Mucosa of descending colon (tissue), 3 donors: ENCODE data around the gene LDLRAD4. TPM values are rescaled to one million over a fixed set of nuclear protein-coding genes. Genes with fewer than 3 reads are reported as not detected.

ENCODE experiments used
- ATAC-seq: fragments of 200-7000 bp; cut with Tn5 transposase; one replicate; pipeline ENCODE4 v1.9.1; 2020; ENCODE audit warnings: mild to moderate bottlenecking, moderate library complexity
- DNase-seq, 3 donors: peaks; one replicate each; pipeline ENCODE4 v3.0.0-alpha.2; 2020
- H3K36me3 ChIP-seq: fragments of 200-600 bp; one replicate; pipeline ENCODE4 v1.8.0; 2021; ENCODE audit warnings: low read depth, mild to moderate bottlenecking
- H3K4me1 ChIP-seq: fragments of 200-600 bp; one replicate; pipeline ENCODE4 v1.8.0; 2021; ENCODE audit warnings: low read depth, mild to moderate bottlenecking
- H3K4me3 ChIP-seq: fragments of 200-600 bp; one replicate; pipeline ENCODE4 v1.8.0; 2021; ENCODE audit warnings: mild to moderate bottlenecking
- H3K9me3 ChIP-seq: fragments of 200-600 bp; one replicate; pipeline ENCODE4 v1.8.0; 2021; ENCODE audit warnings: mild to moderate bottlenecking
- intact Hi-C, 2 donors: fragments of 100-400 bp; cut with DNase I in 1 of 2; cut with micrococcal nuclease in 1 of 2; formaldehyde crosslinking; loops; one replicate each; pipeline versions ENCODE4 v1.11.0 to v1.11.1; 2022; cut with DNase I, micrococcal nuclease
- total RNA-seq, 3 donors: library from RNA; stranded (reverse); fragmentation: NEBNext Ultra II Directional in 2 of 3; extraction: Animal tissue kit (Norgen Biotek cat#: 25700) in 2 of 3; gene quantifications; one replicate each; pipeline versions ENCODE4 v1.2.1 to v1.2.4, GENCODE V29; 2021 to 2023
- TF ChIP-seq, protein P1 (sequence below): fragments of 200-600 bp; IDR thresholded peaks from one replicate; pipeline ENCODE4 v1.8.0; 2022; ENCODE audit warnings: antibody characterized with exemption, mild to moderate bottlenecking
- donor health status: DM: no; HTN: no; CAD: no; lungs with moderate emphysema.
- donor health status: DM: no; HTN: no; CAD: no.
- donor health status: DM: no; HTN: yes; CAD: no.

Gene LDLRAD4
- total RNA-seq, 3 donors from 2014 or later, result 36.8 to 41.0 (median 37.4) TPM

DNA sequence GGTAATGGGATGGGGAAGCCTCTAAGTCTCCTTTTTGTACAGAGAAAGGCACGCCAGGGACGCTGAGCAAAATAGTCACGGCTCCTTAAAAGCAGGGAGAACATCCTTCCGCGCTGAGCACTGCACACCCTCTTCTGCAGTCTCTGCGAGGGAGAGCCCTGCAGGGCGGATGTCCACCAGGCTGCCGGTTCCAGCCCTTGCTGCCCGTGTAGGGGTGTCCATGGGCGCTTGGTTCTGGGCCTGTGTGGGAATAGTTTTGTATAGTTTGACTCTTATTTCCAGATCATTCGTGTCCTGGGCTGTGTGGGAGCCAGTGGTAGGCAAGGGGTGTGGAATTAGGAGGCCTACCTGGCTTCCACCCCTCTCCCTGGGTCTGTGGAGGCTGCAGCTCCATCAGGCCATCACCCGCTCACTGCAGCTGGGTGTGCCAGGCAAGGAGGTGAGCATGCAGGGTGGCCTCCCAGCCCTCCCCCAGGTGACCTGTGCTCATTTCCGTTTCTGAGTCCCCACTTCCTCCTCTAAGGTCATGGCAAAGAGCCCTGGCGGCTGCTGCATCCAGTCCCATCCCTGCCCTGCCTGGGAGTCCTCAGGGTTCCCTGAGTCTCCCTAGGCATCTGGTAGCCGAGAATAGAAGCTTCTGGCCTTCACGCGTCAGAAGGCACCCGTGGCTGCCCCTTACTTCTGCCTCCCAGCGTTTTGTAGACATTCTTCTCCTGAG, 202.6 kb downstream of the LDLRAD4 start:
- intact Hi-C loops, result no loop called here
- H3K9me3 ChIP-seq, result no peaks in the 10 kb centered on the region
- H3K36me3 ChIP-seq, result no peaks in the 10 kb centered on the region
- ATAC-seq (no peak), DNase-seq (no peak)
- TF ChIP-seq, protein P1, sequence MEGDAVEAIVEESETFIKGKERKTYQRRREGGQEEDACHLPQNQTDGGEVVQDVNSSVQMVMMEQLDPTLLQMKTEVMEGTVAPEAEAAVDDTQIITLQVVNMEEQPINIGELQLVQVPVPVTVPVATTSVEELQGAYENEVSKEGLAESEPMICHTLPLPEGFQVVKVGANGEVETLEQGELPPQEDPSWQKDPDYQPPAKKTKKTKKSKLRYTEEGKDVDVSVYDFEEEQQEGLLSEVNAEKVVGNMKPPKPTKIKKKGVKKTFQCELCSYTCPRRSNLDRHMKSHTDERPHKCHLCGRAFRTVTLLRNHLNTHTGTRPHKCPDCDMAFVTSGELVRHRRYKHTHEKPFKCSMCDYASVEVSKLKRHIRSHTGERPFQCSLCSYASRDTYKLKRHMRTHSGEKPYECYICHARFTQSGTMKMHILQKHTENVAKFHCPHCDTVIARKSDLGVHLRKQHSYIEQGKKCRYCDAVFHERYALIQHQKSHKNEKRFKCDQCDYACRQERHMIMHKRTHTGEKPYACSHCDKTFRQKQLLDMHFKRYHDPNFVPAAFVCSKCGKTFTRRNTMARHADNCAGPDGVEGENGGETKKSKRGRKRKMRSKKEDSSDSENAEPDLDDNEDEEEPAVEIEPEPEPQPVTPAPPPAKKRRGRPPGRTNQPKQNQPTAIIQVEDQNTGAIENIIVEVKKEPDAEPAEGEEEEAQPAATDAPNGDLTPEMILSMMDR, result no peak
- H3K4me1 ChIP-seq, result peaks cover 16% of the 10 kb centered on the region
- H3K4me3 ChIP-seq, result no peak overlapping the region

DNA sequence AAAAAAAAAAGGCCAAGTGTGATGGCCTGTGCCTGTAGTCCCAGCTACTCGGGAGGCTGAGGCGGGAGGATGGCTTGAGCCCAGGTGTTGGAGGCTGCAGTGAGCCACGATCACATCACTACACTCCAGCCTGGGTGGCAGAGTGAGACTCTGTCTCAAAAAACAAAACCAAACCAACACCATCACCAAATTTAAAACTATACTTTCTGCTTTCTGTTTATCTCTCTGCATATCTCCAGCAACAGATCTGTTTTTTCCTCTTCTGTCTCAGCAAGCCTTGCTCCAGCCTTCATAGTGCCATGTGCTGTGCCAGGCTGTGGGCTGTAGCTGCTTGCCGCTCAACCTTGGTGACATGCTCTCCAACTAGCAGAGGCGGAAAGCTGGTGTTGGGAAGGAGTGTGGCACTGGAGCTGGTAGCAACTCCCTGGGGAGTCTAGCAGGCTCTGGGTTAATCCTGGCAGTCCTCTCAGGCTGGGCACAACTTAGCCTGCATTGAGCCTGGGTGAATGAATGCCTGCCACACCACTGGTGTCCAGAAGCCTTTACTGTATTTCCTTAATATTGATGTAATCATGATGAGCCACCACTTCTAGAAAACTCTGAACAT, 204.1 kb downstream of the LDLRAD4 start:
- intact Hi-C loops, result no loop called here
- H3K4me3 ChIP-seq, result no peak overlapping the region

DNA sequence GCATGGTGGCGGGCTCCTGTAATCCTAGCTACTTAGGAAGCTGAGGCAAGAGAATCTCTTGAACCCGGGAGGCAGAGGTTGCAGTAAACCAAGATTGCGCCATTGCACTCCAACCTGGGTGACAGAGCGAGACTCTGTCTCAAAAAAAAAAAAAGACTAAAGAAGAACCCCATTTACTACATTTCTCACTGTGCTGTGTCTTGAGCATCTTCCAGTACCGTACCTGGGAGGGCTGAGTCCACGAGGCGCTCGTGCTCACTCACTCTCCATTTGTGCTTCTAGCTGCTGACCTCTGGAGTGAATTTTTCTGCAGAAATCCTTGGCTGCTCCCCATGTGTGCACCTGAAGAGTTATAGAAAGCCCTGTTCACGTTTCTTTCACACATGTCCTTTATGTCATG, 204.8 kb downstream of the LDLRAD4 start:
- no peaks in the 10 kb centered on the region for H3K9me3 ChIP-seq
- TF ChIP-seq, protein P1, result no peak
- no peak overlapping the region for H3K4me3 ChIP-seq
- H3K36me3 ChIP-seq, result no peaks in the 10 kb centered on the region
- DNase-seq, result no peak
- no peak for ATAC-seq
- H3K4me1 ChIP-seq, result peaks cover under 1% of the 10 kb centered on the region
- intact Hi-C loops, result no loop called here

More for the DNA sequence above, 204.1 kb downstream of the LDLRAD4 start:
- Histone ChIP-seq H3K9me3 (no peaks in the 10 kb centered on the region), H3K36me3 (no peaks in the 10 kb centered on the region), H3K4me1 (peaks cover 5% of the 10 kb centered on the region)
- ATAC-seq (no peak), DNase-seq (no peak)
- TF ChIP-seq, protein P1, result no peak

DNA sequence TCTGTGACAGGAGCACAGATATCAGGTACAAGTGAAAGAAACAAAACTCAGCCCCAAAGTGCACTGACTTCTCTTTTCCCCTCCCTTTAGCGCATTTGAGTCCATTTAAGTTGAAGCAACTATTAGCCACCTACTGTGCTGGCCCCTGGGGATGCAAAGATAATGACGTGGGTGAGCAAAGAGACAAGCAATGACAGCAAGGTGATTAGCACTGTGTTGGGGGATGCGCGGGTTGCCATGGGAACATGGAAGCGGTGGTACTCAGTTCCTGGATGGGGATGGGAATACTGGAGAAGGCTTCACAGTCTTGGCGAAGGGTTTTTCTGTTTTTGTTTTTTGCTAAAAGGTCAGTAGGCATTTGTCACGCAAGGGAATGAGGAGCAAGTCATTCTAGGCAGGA, 205.8 kb downstream of the LDLRAD4 start:
- no peaks in the 10 kb centered on the region for H3K9me3 ChIP-seq
- no peaks in the 10 kb centered on the region for H3K36me3 ChIP-seq
- DNase-seq (no peak), ATAC-seq (no peak)
- no peak overlapping the region for H3K4me3 ChIP-seq
- intact Hi-C loops, result no loop called here
- H3K4me1 ChIP-seq, result no peaks in the 10 kb centered on the region
- TF ChIP-seq, protein P1, result no peak

DNA sequence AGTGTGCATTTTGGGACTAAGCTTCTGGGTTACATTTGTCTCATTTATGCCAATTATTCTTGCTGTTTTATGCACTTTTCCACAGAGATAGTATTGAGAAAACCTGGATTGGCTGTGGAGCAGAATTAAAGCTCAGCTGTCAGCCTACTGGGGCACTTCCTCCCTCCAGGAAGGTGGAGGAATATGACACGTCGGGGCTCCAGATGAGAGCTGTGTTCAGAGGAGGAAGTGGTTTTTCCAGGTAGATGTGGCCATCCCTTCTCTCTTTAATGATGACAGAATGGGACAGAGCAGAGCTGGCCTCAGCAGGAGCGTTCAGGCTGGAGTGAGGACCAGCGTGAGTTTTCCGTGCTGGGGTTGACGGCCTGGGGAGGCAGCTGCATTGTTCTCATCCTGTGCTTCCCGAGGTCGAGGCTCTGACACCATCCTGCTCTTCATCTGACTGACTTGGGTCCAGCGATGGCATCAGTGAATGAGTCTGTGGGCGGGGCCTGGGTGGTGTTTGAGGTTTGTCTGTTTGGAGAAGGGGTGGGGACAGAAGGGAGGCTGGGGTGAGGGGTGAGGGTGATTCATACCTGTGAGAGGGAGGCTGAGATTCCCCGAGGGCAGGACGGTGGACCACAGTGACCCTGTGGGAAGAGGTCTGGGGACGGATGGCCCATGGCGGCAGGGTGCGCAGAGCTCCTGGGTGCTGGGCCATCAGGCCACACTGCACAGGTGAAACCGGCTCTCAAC, 207.0 kb downstream of the LDLRAD4 start:
- no peaks in the 10 kb centered on the region for H3K36me3 ChIP-seq
- intact Hi-C loops, result no loop called here
- H3K4me3 ChIP-seq, result no peak overlapping the region
- TF ChIP-seq, protein P1, result no peak
- peak in 1 of 3 donors; percentile 42 for DNase-seq
- peak; percentile 55 for ATAC-seq
- no peaks in the 10 kb centered on the region for H3K4me1 ChIP-seq
- H3K9me3 ChIP-seq, result no peaks in the 10 kb centered on the region
